Measurements from ENCODE around the gene TBC1D21.

The TBC1D21 gene

GRCh38 chr15:73873456-73873855, at the start of gene TBC1D21:
TBC1D21 (plus strand) TSS chr15:73873564; CDS start chr15:73873710, 146 bp downstream.
- DNase-seq, result no peak

- no peak for DNase-seq
Observed at GRCh38 chr15:73826711-73827251, 46.6 kb upstream of the TBC1D21 start.

GRCh38 chr15:73829523-73829922, 43.8 kb upstream of the TBC1D21 start:
- no peak for DNase-seq

GRCh38 chr15:73832657-73833056, 40.7 kb upstream of the TBC1D21 start:
- DNase-seq, result no peak

GRCh38 chr15:73836845-73837244, 36.5 kb upstream of the TBC1D21 start:
- DNase-seq, result no peak

- DNase-seq, result no peak
Observed at GRCh38 chr15:73838831-73839426, 34.4 kb upstream of the TBC1D21 start.

GRCh38 chr15:73839699-73840377, 33.5 kb upstream of the TBC1D21 start:
- no peak for DNase-seq

- DNase-seq, result no peak
Observed at GRCh38 chr15:73840771-73841170, 32.6 kb upstream of the TBC1D21 start.

GRCh38 chr15:73841756-73842725, 31.3 kb upstream of the TBC1D21 start:
- DNase-seq, result no peak

GRCh38 chr15:73843787-73844186, 29.6 kb upstream of the TBC1D21 start:
- no peak for DNase-seq

- DNase-seq, result peak; percentile 8
Observed at GRCh38 chr15:73844356-73844755, 29.0 kb upstream of the TBC1D21 start.

GRCh38 chr15:73845507-73845906, 27.9 kb upstream of the TBC1D21 start:
- DNase-seq, result no peak

- no peak for DNase-seq
Observed at GRCh38 chr15:73845907-73846306, 27.5 kb upstream of the TBC1D21 start.

- no peak for DNase-seq
Observed at GRCh38 chr15:73849641-73850040, 23.7 kb upstream of the TBC1D21 start.

GRCh38 chr15:73850228-73850627, 23.1 kb upstream of the TBC1D21 start:
- no peak for DNase-seq

GRCh38 chr15:73851689-73852088, 21.7 kb upstream of the TBC1D21 start:
- DNase-seq, result peak; percentile 85

GRCh38 chr15:73852507-73852906, 20.9 kb upstream of the TBC1D21 start:
- DNase-seq, result no peak

GRCh38 chr15:73854265-73854664, 19.1 kb upstream of the TBC1D21 start:
- no peak for DNase-seq

GRCh38 chr15:73856458-73857192, 16.7 kb upstream of the TBC1D21 start:
- no peak for DNase-seq

- no peak for DNase-seq
Observed at GRCh38 chr15:73857193-73857920, 16.0 kb upstream of the TBC1D21 start.

- no peak for DNase-seq
Observed at GRCh38 chr15:73858062-73858461, 15.3 kb upstream of the TBC1D21 start.

GRCh38 chr15:73862276-73862675, 11.1 kb upstream of the TBC1D21 start:
- no peak for DNase-seq
